ENCODE results near the gene SH3BP1.

GRCh38 chr22:37661160-37661924, 21.9 kb downstream of the SH3BP1 start:
- no peak for TF ChIP-seq POLR2A (IDR thresholded peaks at IDR 0.05)
- peak in 3 of 5 experiments; percentile 20 to 28 (median 27) for TF ChIP-seq CTCF (IDR thresholded peaks at IDR 0.05)
